ENCODE measurements around the gene SESN2.

SESN2 gene

DNA sequence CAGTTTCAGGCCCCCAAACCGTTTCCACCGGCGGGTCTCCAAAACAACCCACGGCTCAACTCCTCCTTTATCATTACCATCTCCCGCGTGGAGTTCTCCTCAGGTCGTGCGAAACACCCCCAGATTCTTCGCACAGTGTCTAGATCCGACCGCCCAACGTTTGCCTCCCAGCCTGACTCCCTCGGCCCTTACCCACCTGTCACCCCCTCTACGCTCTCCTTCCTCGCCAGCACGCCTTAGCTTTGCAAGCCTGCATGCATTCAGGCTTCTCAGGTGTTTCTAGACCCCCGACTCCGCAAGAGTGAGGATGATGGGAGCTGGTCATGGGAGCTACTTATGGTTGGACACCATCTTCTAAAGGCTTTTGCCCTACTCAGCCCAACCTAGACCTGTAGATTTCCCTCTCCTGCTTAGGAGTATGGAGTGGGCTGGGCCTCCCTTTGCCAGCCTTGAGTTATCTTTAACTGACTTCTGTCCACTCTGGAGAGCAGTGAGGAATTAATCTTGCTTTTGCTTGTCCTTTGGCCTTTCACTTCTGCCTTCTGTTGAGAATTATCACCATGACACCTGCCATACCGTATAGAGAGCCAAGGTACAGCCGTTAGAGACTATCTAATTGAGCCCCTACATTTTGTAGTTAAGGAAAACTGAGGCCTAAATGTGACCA lies 22.5 kb upstream of the SESN2 start:
- H3K79me2 ChIP-seq (ENCODE audit: low read length): peaks cover 22% of the 10 kb centered on the region
- H3K9me3 ChIP-seq (ENCODE audit: insufficient read depth, low read length): no peaks in the 10 kb centered on the region
- no peaks in the 10 kb centered on the region for H4K20me1 ChIP-seq (ENCODE audit: insufficient read depth, low read length)
- H3K36me3 ChIP-seq (replicated peaks; ENCODE audit: low read depth, low read length): peaks cover 8% of the 10 kb centered on the region
- H3K4me3 ChIP-seq (ENCODE audit: low read length): peak overlapping the region; percentile 100
- no peak for TF ChIP-seq EZH2phosphoT487 (IDR thresholded peaks at IDR 0.05; ENCODE audit: low read depth)
- TF ChIP-seq, protein P1, sequence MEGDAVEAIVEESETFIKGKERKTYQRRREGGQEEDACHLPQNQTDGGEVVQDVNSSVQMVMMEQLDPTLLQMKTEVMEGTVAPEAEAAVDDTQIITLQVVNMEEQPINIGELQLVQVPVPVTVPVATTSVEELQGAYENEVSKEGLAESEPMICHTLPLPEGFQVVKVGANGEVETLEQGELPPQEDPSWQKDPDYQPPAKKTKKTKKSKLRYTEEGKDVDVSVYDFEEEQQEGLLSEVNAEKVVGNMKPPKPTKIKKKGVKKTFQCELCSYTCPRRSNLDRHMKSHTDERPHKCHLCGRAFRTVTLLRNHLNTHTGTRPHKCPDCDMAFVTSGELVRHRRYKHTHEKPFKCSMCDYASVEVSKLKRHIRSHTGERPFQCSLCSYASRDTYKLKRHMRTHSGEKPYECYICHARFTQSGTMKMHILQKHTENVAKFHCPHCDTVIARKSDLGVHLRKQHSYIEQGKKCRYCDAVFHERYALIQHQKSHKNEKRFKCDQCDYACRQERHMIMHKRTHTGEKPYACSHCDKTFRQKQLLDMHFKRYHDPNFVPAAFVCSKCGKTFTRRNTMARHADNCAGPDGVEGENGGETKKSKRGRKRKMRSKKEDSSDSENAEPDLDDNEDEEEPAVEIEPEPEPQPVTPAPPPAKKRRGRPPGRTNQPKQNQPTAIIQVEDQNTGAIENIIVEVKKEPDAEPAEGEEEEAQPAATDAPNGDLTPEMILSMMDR (IDR thresholded peaks at IDR 0.05; ENCODE audit: low read depth, low read length): no peak
- H3K27ac ChIP-seq (ENCODE audit: low read length): no peak overlapping the region
- H3K4me1 ChIP-seq (ENCODE audit: low read length): peaks cover 9% of the 10 kb centered on the region
- no peaks in the 10 kb centered on the region for H3K27me3 ChIP-seq (ENCODE audit: low read depth, low read length)
- H3K4me2 ChIP-seq (ENCODE audit: low read length): peak overlapping the region; percentile 89
- peak overlapping the region; percentile 96 for H3K9ac ChIP-seq (ENCODE audit: low read length)
- H2AFZ ChIP-seq (ENCODE audit: low read depth, low read length): no peak overlapping the region

DNA sequence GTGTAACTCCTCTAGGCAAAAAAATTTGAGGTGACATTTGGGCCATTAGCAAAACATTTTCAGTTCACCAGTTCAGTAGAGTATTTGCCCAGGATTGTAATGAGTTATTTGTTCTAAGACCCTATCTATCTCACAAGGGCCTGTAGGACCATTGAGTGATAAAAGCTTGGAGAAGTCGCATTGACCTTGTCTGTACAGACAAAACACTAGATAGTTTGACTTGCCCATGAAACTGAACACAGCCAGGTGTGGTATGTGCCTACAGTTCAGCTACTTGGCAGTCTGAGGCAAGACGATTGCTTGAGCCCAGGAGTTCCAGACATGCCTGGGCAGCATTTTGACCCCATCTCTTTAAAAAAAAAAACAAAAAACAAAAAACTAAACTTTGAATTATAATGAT lies 20.3 kb upstream of the SESN2 start:
- TF ChIP-seq, protein P1 (IDR thresholded peaks at IDR 0.05; ENCODE audit: low read depth, low read length): no peak
- no peak for TF ChIP-seq EZH2phosphoT487 (IDR thresholded peaks at IDR 0.05; ENCODE audit: low read depth)
- Histone ChIP-seq H3K27ac (ENCODE audit: low read length) (no peak overlapping the region), H2AFZ (ENCODE audit: low read depth, low read length) (no peak overlapping the region), H3K36me3 (replicated peaks; ENCODE audit: low read depth, low read length) (peaks cover 8% of the 10 kb centered on the region), H3K4me3 (ENCODE audit: low read length) (no peak overlapping the region), H3K27me3 (ENCODE audit: low read depth, low read length) (no peaks in the 10 kb centered on the region), H3K79me2 (ENCODE audit: low read length) (peaks cover 11% of the 10 kb centered on the region), H3K4me1 (ENCODE audit: low read length) (peaks cover 9% of the 10 kb centered on the region), H3K9me3 (ENCODE audit: insufficient read depth, low read length) (no peaks in the 10 kb centered on the region), H3K4me2 (ENCODE audit: low read length) (no peak overlapping the region), H3K9ac (ENCODE audit: low read length) (no peak overlapping the region), H4K20me1 (ENCODE audit: insufficient read depth, low read length) (no peaks in the 10 kb centered on the region)

DNA sequence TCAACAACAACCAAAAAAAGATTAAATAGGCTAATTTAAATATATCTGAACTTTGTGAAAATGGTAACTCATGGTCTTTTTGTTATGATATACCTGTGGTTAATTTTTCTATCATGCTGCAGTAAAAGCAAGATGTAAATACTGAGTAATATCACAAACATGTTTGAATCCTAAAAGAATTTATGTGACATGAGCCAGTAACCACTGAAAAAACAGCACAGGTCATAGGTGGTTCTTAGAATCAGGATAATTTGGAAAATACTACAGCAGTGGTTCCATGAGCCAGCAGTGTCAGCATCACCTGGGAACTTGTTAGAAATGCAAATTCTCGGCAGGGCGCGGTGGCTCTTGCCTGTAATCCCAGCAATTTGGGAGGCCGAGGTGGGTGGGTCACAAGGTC lies 19.3 kb upstream of the SESN2 start:
- H3K27me3 ChIP-seq (ENCODE audit: low read depth, low read length): no peaks in the 10 kb centered on the region
- H3K9ac ChIP-seq (ENCODE audit: low read length): no peak overlapping the region
- H2AFZ ChIP-seq (ENCODE audit: low read depth, low read length): no peak overlapping the region
- H3K4me1 ChIP-seq (ENCODE audit: low read length): peaks cover 17% of the 10 kb centered on the region
- peaks cover 8% of the 10 kb centered on the region for H3K36me3 ChIP-seq (replicated peaks; ENCODE audit: low read depth, low read length)
- no peak overlapping the region for H3K4me2 ChIP-seq (ENCODE audit: low read length)
- no peak overlapping the region for H3K27ac ChIP-seq (ENCODE audit: low read length)
- no peak overlapping the region for H3K4me3 ChIP-seq (ENCODE audit: low read length)
- TF ChIP-seq, protein P1 (IDR thresholded peaks at IDR 0.05; ENCODE audit: low read depth, low read length): no peak
- TF ChIP-seq EZH2phosphoT487 (IDR thresholded peaks at IDR 0.05; ENCODE audit: low read depth): no peak
- H3K9me3 ChIP-seq (ENCODE audit: insufficient read depth, low read length): no peaks in the 10 kb centered on the region
- H4K20me1 ChIP-seq (ENCODE audit: insufficient read depth, low read length): no peaks in the 10 kb centered on the region
- H3K79me2 ChIP-seq (ENCODE audit: low read length): peaks cover 11% of the 10 kb centered on the region

DNA sequence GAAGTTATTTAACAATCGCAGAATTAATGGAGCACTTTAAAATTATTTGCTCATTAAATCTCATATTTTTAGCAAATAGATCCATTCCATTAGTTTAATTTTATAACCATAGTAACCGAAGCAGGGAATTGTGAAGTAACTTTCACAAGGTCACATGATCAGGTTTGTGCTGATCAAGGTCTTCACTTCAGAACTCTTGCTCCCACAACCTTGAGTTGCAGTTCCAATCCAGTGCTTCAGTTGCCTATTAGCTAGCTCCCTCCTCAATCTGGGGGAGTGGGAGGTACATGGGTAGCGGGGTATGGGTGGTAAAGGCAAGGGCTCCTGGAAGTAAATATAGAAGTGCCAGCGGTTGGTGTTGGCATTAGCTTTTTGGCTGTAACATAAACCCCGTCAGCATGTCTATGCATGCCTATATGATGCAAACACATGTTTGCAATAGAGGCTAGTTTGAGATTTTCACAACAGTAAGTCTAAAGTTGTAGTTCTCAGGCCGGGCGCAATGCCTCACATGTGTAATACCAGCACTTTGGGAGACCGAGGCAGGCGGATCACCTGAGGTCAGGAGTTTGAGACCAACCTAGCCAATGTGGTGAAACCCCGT lies 17.6 kb upstream of the SESN2 start:
- H3K27me3 ChIP-seq (ENCODE audit: low read depth, low read length): no peaks in the 10 kb centered on the region
- H3K79me2 ChIP-seq (ENCODE audit: low read length): peaks cover 3% of the 10 kb centered on the region
- no peak overlapping the region for H3K27ac ChIP-seq (ENCODE audit: low read length)
- H2AFZ ChIP-seq (ENCODE audit: low read depth, low read length): no peak overlapping the region
- H4K20me1 ChIP-seq (ENCODE audit: insufficient read depth, low read length): no peaks in the 10 kb centered on the region
- no peaks in the 10 kb centered on the region for H3K9me3 ChIP-seq (ENCODE audit: insufficient read depth, low read length)
- H3K9ac ChIP-seq (ENCODE audit: low read length): no peak overlapping the region
- H3K4me2 ChIP-seq (ENCODE audit: low read length): no peak overlapping the region
- peaks cover 21% of the 10 kb centered on the region for H3K4me1 ChIP-seq (ENCODE audit: low read length)
- peaks cover 8% of the 10 kb centered on the region for H3K36me3 ChIP-seq (replicated peaks; ENCODE audit: low read depth, low read length)
- TF ChIP-seq, protein P1 (IDR thresholded peaks at IDR 0.05; ENCODE audit: low read depth, low read length): no peak
- TF ChIP-seq EZH2phosphoT487 (IDR thresholded peaks at IDR 0.05; ENCODE audit: low read depth): no peak
- no peak overlapping the region for H3K4me3 ChIP-seq (ENCODE audit: low read length)
